Esophagus squamous epithelium (tissue), 5 donors: ENCODE data around the gene RELT. TPM values are rescaled to one million over a fixed set of nuclear protein-coding genes. Genes with fewer than 3 reads are reported as not detected.

Experiments used
- DNase-seq: peaks from one replicate; lab custom pipeline; 2025; lab: John Stamatoyannopoulos, UW
- H3K27ac ChIP-seq, 4 donors: fragments of 200-600 bp; sonication (generic); one replicate each; pipeline ENCODE4 v1.5.1; 2016 to 2019; ENCODE audit warnings: mild to moderate bottlenecking in 1 of 4
- H3K27me3 ChIP-seq, 4 donors: fragments of 200-600 bp; sonication (generic); 1 replicate in 3 of 4; 2 replicates in 1 of 4; pipeline versions ENCODE4 v1.5.1 to v1.6.0; 2017 to 2021; ENCODE audit warnings: antibody characterized with exemption in 1 of 4
- H3K36me3 ChIP-seq, 3 donors: fragments of 200-600 bp; sonication (generic); one replicate each; pipeline ENCODE4 v1.5.1; 2016 to 2019
- H3K4me1 ChIP-seq, 3 donors: fragments of 200-600 bp; sonication (generic); one replicate each; pipeline ENCODE4 v1.5.1; 2017 to 2019
- H3K4me3 ChIP-seq, 4 donors: fragments of 200-600 bp; sonication (generic); 1 replicate in 3 of 4; 2 replicates in 1 of 4; pipeline ENCODE4 v1.5.1; 2016 to 2019; ENCODE audit warnings: mild to moderate bottlenecking in 2 of 4, moderate library complexity in 1 of 4
- H3K9me3 ChIP-seq, 3 donors: fragments of 200-600 bp; sonication (generic); one replicate each; pipeline ENCODE4 v1.5.1; 2016 to 2019
- POLR2A ChIP-seq, 4 donors: fragments of 450-650 bp; IDR thresholded peaks; one replicate each; pipeline ENCODE4 v1.6.1; 2017; ENCODE audit warnings: antibody characterized with exemption in 4 of 4, mild to moderate bottlenecking in 4 of 4, moderate library complexity in 3 of 4
- WGBS, 2 donors: methylation state at CpG; one replicate each; pipeline ENCODE4 v1.1.5; 2018; 5-methylcytosine and 5-hydroxymethylcytosine counted together
- intact Hi-C: fragments of 100-400 bp; cut with DNase I; formaldehyde crosslinking; loops from one replicate; pipeline ENCODE4 v1.15.0; 2022
- total RNA-seq, 4 donors: library from RNA; depleted of rRNA; stranded (reverse); fragments of >200 nt; gene quantifications; one replicate each; pipeline ENCODE4 v1.1.0, GENCODE V29; 2016
- TF ChIP-seq, protein P1 (sequence below), 6 experiments: fragments of 450-650 bp in 4 of 6; fragments of 200-600 bp in 2 of 6; sonication (generic) in 2 of 6; IDR thresholded peaks; one replicate each; pipeline ENCODE4 v1.5.1; 2016 to 2019; ENCODE audit warnings: antibody characterized with exemption in 6 of 6, mild to moderate bottlenecking in 4 of 6, moderate library complexity in 4 of 6
- donor health status: DM: yes; HTN: yes; CAD: no.

The RELT gene
- total RNA-seq, 4 donors from 2014 or later = 3.7 to 8.8 (median 5.3) TPM

DNA sequence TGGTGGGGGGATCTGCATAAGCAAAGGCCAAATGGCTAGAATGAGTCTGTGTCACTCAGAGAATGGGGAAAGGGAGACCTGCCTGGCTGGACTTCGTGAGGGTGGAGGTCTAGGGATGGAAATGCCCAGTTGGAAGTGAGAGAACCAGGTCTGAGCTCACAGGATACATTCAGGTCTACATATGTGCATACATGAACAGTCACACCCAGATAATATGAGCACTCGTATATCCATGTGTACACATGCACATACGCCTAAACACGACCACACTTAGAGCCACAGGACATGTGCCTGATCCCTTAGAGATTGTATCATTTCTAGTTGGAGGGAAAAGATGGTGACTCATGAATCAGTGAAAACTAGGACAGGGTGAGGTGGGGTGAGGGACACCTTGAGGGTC lies 21.1 kb upstream of the RELT start:
- Histone ChIP-seq H3K27me3 (no peaks in the 10 kb centered on the region), H3K27ac (no peak overlapping the region), H3K4me3 (no peak overlapping the region), H3K36me3 (peaks cover 0 to 47% (median 6%) of the 10 kb centered on the region in 3 donors), H3K9me3 (no peaks in the 10 kb centered on the region), H3K4me1 (peaks cover 4 to 25% (median 4%) of the 10 kb centered on the region in 3 donors)
- intact Hi-C loops = no loop called here
- DNase-seq = no peak
- no peak for TF ChIP-seq POLR2A (IDR thresholded peaks at IDR 0.05)
- TF ChIP-seq, protein P1, sequence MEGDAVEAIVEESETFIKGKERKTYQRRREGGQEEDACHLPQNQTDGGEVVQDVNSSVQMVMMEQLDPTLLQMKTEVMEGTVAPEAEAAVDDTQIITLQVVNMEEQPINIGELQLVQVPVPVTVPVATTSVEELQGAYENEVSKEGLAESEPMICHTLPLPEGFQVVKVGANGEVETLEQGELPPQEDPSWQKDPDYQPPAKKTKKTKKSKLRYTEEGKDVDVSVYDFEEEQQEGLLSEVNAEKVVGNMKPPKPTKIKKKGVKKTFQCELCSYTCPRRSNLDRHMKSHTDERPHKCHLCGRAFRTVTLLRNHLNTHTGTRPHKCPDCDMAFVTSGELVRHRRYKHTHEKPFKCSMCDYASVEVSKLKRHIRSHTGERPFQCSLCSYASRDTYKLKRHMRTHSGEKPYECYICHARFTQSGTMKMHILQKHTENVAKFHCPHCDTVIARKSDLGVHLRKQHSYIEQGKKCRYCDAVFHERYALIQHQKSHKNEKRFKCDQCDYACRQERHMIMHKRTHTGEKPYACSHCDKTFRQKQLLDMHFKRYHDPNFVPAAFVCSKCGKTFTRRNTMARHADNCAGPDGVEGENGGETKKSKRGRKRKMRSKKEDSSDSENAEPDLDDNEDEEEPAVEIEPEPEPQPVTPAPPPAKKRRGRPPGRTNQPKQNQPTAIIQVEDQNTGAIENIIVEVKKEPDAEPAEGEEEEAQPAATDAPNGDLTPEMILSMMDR (IDR thresholded peaks at IDR 0.05) = no peak
- WGBS, 2 donors = 81 to 85% methylated on average over 4 of the region's 4 CpGs

DNA sequence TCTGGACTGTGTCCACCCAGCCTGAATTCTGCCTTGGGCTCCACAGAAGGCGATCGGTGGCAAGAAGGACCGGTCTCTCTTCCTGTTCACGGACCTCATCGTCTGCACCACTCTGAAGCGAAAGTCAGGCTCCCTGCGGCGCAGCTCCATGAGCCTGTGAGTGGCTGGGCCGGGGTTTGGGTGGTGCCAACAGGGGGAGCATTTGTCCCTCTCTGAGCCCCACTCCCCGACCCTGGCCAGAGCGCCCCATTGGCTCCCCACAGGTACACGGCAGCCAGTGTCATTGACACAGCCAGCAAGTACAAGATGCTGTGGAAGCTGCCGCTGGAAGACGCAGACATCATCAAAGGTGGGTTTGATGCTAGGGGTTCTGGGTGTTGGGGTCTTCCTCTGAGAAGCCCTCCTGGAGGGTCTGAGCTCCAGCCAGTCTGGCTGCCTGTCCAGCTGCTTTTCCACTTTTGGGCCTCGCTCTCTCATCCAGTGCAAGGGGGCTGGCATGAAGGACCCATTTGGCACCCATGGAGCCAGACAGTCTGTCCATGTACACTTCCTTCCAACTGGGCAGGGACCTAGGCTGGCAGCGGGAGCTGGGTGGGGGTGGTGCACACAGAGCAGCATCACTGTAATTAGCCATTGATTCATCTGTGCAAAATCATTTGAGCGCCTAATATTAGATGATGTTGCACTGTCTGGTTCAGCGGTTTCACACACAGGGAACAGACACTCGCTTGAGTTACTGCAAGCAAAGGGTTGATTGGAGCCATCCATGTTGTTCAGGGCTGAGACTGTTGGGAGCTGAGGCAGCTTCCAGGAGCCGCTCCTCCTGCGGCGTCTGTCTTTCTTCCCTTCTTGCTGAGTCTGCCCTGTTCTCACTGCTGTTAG lies 19.0 kb upstream of the RELT start:
- Histone ChIP-seq H3K27me3 (no peaks in the 10 kb centered on the region), H3K9me3 (no peaks in the 10 kb centered on the region), H3K27ac (no peak overlapping the region), H3K4me3 (no peak overlapping the region), H3K36me3 (peaks cover 0 to 68% (median 6%) of the 10 kb centered on the region in 3 donors), H3K4me1 (peaks cover 0 to 14% (median 0%) of the 10 kb centered on the region in 3 donors)
- 92 to 95% methylated on average over 4 to 16 of the region's 22 CpGs for WGBS, 2 donors
- DNase-seq = no peak
- TF ChIP-seq, protein P1 (IDR thresholded peaks at IDR 0.05) = no peak
- TF ChIP-seq POLR2A (IDR thresholded peaks at IDR 0.05) = no peak
- intact Hi-C loops = no loop called here

DNA sequence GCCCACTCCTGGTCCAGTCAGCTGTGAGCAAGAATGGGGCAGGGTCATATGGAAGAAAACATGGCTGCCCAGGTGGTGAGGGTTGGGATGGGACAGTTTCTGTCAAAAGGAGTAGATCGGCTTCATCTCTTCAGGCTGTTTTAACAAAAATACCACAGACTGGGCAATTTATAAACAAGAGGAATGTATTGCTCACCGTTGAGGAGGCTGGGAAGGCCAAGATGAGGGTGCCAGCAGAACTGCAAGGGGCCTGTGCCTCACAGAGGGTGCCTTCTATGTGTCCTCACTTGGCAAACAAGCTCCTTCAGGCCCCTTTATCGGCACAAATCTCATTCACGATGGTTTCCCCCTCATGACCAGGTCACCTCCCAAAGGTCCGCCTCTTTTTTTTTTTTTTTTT lies 18.1 kb upstream of the RELT start:
- peaks cover 0 to 14% (median 0%) of the 10 kb centered on the region in 3 donors for H3K4me1 ChIP-seq
- no peak for TF ChIP-seq POLR2A (IDR thresholded peaks at IDR 0.05)
- TF ChIP-seq, protein P1 (IDR thresholded peaks at IDR 0.05) = no peak
- H3K27ac ChIP-seq = no peak overlapping the region
- peaks cover 0 to 71% (median 6%) of the 10 kb centered on the region in 3 donors for H3K36me3 ChIP-seq
- no peaks in the 10 kb centered on the region for H3K9me3 ChIP-seq
- intact Hi-C loops = no loop called here
- DNase-seq = no peak
- H3K4me3 ChIP-seq = no peak overlapping the region
- H3K27me3 ChIP-seq = no peaks in the 10 kb centered on the region
- WGBS, 2 donors = 65 to 66% methylated on average over 5 of the region's 5 CpGs

DNA sequence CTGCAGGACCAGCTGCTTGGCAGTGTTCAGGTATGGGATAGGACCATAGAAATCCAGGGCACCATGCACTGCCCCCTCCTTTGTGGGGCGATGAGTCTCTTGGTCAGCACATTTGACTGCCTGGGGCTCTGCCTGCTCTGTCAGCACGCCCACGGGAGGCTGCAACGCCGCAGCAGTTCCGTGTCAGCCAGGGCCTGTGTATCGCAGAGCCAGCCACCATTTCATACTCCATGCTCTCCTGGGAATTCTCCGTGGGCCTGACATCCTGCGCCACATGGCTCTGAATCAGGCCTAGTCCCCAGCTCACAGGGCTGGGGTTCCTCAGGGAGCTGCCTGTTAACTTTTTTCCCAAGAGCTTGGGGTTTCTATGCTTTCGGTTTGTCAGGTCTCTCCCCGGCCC lies 16.9 kb upstream of the RELT start:
- DNase-seq = no peak
- Histone ChIP-seq H3K36me3 (peaks cover 0 to 76% (median 6%) of the 10 kb centered on the region in 3 donors), H3K4me1 (peaks cover 0 to 14% (median 0%) of the 10 kb centered on the region in 3 donors), H3K27ac (peak overlapping the region in 1 of 4 donors; percentile 46), H3K27me3 (no peaks in the 10 kb centered on the region), H3K4me3 (no peak overlapping the region), H3K9me3 (no peaks in the 10 kb centered on the region)
- no peak for TF ChIP-seq POLR2A (IDR thresholded peaks at IDR 0.05)
- TF ChIP-seq, protein P1 (IDR thresholded peaks at IDR 0.05) = no peak
- 59 to 83% methylated on average over 8 of the region's 11 CpGs for WGBS, 2 donors
- intact Hi-C loops = no loop called here
